NCI-H1694 treated with DMSO at 0.1 percent for 48 hours (cell line): ENCODE measurements around the gene AP1S3.
A peak's percentile ranks its signal among the peaks of the same experiment; 100 is the strongest.
"Not testable (repeated sequence)": the region's sequence is repeated elsewhere in the genome, so short reads cannot be mapped to it uniquely, and the experiment has no call there.

Experiments used
- DNase-seq: peaks from one replicate; lab custom pipeline; 2025; lab: John Stamatoyannopoulos, UW

AP1S3 gene

DNA sequence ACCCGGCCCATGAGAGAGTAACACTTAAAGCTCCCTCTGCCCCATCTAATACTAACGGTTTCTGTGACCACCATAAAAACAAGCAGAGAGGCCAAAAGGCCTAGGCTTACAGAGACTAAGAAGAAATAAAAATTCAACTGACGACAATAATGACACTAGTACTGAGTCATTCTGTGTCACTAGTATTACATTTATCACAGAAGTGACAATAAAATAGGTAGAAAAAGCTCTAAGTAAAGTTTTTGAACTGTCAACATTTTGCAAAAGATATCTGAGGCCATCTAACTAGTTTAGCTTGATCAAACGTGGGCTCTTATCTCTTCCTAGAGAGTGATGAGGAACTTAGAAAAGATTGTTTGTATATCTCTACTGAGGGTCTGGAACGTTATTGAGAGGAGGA is 35.6 kb downstream of the AP1S3 start:
- DNase-seq = no peak

DNA sequence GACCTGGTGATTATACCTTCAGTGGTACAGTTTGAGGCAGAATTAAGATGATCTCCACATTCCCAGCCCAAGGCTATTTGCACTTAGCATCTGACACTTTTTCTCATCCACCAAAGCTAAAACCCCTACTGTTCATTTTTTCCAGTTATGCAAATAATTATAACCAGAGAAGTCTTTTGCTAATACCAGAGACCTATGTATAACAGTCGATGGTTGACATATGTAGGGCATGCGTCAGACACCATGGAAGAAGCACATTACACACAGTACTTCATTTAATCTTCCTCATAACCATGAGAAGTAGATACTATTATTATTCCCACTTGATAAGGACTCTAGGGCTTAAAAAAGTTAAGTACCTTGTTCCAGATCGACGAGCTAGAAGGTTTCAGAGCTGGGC is 36.5 kb downstream of the AP1S3 start:
- no peak for DNase-seq

GRCh38 chr2:223797811-223798721 is 39.3 kb downstream of the AP1S3 start:
- DNase-seq = peak; percentile 59

- DNase-seq = no peak
These were observed 40.3 kb downstream of the AP1S3 start for GRCh38 chr2:223797037-223797436.

DNA sequence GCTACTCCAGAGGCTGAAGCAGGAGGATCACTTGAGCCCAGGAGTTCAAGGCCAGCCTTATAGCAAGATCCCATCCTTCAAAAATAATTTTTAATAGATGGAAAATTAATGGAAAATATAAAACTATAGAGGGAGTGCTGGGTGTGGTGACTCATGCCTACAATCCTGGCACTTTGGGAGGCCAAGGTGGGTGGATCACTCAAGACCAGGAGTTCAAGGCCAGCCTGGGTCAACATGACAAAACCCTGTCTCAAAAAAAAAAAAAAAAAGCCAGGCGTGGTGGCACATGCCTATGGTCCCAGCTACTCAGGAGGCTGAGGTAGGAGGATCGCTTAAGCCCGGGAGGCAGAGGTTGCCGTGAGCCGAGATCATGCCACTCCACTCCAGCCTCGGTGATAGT is 48.0 kb downstream of the AP1S3 start:
- DNase-seq = no peak

DNA sequence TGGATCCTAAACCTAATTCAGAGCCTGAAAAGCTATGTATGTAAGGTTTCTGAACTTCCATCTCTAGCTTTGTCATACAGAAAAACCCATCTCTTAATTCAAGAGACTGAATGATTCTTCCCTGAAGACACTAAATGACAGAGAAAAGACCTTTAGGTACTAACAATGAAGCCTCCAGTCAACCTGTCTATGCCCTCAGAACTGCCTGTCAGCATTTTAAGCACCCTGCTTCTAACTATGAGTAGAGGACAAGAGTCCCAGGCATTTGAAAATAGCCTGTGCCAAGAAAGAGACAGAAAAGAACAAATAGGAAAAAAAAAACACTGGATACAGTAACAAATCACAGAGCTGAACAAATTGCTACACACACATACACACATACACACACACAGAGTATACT is 48.6 kb downstream of the AP1S3 start:
- DNase-seq = no peak

DNA sequence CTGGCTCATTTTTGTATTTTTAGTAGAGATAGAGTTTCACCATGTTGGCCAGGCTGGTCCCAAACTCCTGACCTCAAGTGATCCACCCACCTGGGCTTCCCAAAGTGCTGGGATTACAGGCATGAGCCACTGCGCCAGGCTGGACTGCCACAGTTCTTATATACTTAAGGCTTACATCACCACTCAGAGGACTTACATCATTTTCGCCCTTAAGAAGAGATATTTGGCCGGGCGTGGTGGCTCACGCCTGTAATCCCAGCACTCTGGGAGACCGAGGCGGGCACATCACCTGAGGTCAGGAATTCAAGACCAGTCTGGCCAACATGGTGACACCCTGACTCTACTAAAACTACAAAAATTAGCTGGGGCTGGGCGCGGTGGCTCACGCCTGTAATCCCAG is 49.3 kb downstream of the AP1S3 start:
- DNase-seq = not testable (repeated sequence)

- no peak for DNase-seq
These were observed 50.0 kb downstream of the AP1S3 start for GRCh38 chr2:223787358-223787757.

DNA sequence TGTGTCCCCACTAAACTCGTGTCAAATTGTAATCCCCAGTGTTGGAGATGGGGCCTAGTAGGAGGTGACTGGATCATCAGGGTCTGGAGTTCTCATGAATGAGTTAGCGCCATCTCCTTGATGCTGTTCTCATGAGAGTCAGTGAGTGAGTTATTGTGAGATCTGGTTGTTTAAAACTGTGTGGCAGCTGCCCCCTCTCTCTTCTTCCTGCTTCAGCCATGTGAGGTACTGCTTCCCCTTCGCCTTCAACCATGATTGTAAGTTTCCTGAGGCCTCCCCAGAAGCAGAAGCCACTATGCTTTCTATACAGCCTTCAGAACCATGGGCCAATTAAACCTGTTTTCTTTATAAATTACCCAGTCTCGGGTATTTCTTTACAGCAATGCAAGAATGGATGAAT is 50.4 kb downstream of the AP1S3 start:
- no peak for DNase-seq

DNA sequence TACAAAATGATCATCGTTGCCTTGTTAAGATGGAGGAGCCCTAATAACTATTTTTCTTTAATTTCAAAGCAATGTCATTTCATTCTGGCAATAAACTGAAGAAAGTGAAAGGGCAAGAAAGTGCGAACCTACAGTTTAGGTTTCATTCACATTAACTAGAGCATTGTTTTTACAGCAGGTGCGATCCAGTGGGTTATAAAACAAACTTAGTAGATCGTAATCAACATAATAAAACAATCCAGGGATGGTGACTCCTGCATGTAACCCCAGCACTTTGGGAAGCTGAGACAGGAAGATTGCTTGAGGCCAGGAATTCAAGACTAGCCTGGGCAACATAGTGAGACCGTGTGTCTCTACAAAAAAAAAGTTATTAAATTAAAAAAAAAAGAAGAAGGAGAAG is 51.1 kb downstream of the AP1S3 start:
- no peak for DNase-seq

DNA sequence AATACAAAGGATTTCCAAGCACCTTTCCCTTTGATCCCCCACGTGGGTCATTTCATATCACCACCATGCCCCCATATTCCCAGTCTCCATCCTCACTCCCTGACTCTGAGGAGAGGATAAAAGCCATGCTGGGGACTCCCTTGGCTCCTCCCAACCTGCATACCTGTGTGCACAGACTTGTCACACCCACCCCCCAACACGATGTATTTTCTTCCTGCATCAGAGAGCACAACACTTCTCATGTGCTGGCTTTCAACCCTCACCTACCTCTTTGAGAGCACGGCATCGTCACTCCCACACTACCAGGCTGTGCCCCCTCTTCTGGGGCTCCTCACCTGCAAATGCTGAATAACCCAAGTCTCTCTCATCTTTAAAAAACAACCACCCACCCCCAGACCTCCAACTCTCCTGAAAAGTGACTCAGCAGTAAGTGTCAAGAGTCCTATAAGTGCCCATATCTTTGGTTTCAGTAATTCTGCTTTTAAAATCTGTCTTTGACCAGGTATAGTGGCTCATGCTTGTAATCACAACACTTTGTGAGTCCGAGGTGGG is 53.1 kb downstream of the AP1S3 start:
- DNase-seq = no peak

GRCh38 chr2:223782629-223783028 is 54.8 kb downstream of the AP1S3 start:
- DNase-seq = no peak

DNA sequence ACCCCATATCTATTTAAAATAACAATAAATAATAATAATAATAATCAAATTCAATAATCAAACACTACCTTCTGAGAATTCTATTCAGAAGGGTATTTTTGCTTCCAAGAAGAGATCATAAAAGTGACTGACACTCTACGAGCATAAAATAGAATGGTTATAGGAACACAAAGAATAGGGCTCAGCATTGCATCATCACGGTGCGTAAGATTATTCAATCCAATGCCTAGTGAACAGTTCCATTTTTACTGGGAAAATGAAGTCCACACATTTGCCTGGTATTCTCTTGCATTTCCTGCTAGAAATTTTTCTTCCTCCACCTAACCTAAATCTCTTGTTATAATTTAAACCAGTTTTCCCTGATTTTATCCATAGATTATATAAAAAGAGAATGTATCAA is 55.8 kb downstream of the AP1S3 start:
- DNase-seq = no peak

DNA sequence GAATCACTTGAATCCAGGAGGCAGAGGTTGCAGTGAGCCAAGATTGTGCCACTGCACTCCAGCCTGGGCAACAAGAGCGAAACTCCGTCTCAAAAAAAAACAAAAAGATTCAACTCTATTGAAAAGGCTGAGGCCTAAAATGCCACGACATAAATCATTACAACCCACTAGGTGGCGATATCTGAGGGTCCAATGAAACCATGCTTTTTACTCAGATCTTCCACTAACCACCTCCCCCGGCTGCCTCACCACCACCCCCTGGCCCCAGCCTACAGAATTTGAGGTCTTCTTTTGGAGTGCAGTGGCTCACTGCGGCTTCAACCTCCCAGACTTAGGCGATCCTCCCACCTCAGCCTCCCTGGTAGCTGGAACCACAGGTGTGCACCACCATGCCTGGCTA is 57.5 kb downstream of the AP1S3 start:
- DNase-seq = peak; percentile 30

DNA sequence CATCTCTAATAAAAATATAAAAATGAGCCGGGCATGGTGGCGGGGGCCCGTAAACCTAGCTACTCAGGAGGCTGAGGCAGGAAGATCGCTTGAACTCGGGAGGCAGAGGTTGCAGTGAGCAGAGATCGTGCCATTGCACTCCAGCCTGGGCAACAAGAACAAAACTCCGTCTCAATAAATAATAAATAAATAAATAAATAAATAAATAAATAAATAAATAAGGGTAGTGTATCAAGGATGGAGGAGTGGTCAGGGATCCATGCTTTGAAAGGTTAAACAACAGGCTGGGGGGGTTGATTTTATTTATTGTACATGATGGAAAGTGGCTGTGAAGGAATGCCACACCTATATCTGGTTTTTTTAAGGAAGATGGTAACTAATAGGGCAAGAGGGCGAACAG is 63.2 kb downstream of the AP1S3 start:
- no peak for DNase-seq

DNA sequence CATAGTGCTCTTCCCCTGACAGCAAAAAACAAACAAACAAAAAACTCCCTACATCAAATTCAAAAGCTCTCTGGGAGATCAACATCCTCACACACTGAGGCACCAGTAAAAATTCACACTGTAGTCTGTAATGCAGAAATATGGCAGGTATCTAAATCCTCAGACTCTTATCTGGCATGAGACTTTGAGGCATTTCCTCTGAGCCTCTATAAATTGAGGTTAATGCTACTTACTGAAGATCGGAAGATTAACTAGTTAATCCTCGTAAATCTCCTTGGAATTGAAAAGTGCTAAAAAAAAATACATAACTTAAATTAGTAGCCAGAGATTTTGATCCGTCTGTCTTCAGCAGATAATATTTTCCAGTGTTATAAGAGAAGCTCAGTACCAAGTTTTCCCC is 65.0 kb downstream of the AP1S3 start:
- no peak for DNase-seq

DNA sequence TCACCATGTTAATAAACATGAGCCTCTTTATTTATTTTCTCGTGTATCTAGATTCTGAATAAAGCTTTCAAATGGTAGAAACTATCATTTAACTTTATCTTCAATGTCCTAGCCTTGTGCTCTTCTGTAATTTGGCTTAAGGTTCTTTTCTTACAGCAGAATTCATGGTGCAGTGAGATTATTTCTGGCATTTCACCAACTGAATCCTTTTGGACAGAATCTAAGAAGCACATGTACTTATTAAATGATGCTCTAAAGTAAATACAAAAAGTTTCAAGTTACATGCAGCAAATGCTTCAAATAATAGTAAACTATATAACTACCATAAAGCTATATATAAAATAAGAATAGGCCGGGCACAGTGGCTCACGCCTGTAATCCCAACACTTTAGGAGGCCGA is 65.9 kb downstream of the AP1S3 start:
- DNase-seq = no peak

DNA sequence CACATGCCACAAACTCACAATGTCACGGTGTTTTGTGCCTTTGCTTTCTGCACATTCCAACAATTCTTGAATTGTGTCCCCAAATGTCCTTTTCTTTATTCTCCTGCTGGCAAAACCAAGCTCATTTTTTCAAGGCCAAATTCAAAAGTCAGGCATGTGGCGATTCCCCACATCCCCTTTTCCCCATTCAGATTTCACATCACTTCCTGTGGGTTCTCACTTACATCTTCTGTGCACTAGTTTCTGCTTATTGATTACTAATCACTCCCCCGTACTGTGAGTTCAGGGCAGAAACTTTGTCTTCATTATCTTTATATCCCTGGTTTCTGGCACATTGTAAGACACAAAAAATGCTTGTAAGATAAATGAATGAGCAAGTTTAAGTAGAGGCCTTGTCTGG is 69.2 kb downstream of the AP1S3 start:
- DNase-seq = no peak

GRCh38 chr2:223767341-223767740 is 70.0 kb downstream of the AP1S3 start:
- no peak for DNase-seq

DNA sequence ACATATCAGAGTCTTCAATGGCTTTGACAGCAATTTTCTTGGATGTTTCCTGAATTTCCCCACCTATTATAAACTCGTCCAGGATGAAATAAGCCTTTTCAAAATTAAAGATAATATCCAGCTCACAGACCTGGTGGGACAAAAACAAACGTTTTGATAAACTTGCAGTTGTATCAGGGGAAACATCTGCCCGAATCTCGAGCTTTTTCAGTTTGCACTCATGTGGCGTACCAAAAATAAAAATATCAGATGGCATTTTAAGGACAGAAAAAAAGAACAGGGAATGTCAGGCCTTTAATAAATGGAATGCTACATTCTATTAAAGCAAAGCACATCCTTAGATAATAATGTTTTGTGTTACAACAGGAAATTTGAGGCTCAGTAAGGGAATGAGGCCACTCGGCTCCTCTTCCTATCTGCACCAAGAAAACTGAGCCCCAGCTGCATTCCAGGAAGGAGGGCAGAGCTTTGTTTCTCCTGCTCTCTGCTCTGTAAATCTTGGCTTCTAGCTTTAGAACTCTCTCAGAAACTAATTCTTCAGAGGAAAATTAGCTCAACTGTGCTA is 72.1 kb downstream of the AP1S3 start:
- DNase-seq = no peak

- DNase-seq = no peak
These were observed 72.6 kb downstream of the AP1S3 start for GRCh38 chr2:223764796-223765195.

GRCh38 chr2:223762853-223763252 is 74.5 kb downstream of the AP1S3 start:
- no peak for DNase-seq

DNA sequence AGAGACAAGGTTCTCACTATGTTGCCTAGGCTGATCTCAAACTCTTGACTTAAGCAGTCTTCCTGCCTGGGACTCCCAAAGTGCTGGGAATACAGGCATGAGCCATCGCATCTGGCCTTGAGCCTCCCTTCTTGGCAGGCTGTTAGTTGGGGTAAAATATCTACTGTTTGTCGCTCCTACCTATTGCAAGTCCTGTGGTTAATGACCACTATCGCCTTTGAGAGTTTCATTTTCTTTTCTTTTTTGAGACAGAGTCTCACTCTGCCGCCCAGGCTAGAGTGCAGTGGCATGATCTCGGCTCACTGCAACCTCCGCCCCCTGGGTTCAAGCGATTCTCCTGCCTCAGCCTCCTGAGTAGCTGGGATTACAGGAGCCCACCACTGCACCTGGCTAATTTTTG is 75.6 kb downstream of the AP1S3 start:
- not testable (repeated sequence) for DNase-seq
